GM23338 (cell line): Measurements from ENCODE around the gene OR1L6. TPM values are rescaled to one million over a fixed set of nuclear protein-coding genes. Genes with fewer than 3 reads are reported as not detected.

Source experiments
- ATAC-seq: fragments of 200-7000 bp; cut with Tn5 transposase; 3 replicates; pipeline ENCODE4 v1.9.1; 2020
- DNase-seq: peaks from one replicate; pipeline ENCODE4 v3.0.0-alpha.2; 2015; ENCODE audit warnings: low spot score
- H2AFZ ChIP-seq: fragments of 200-600 bp; sonication (generic); 2 replicates; pipeline ENCODE4 v1.8.0; 2016; ENCODE audit warnings: antibody characterized with exemption, mild to moderate bottlenecking, moderate library complexity
- H3F3A ChIP-seq: fragments of 200-600 bp; sonication (generic); replicated peaks from 2 replicates; pipeline ENCODE4 v1.8.0; 2017; ENCODE audit warnings: antibody characterized with exemption, mixed run types, low read depth
- H3K27ac ChIP-seq: fragments of 200-600 bp; sonication (generic); 2 replicates; pipeline ENCODE4 v1.6.1; 2016; ENCODE audit warnings: low read depth
- H3K27me3 ChIP-seq: fragments of 200-600 bp; sonication (generic); 2 replicates; pipeline ENCODE4 v1.8.0; 2016; ENCODE audit warnings: mild to moderate bottlenecking, mixed run types, moderate library complexity; ENCODE audit not compliant: insufficient read depth
- H3K36me3 ChIP-seq: fragments of 200-600 bp; sonication (generic); 2 replicates; pipeline ENCODE4 v1.8.0; 2016; ENCODE audit warnings: mild to moderate bottlenecking; ENCODE audit not compliant: insufficient read depth
- H3K4me1 ChIP-seq: fragments of 200-600 bp; sonication (generic); 2 replicates; pipeline ENCODE4 v1.8.0; 2016; ENCODE audit warnings: mild to moderate bottlenecking, moderate library complexity; ENCODE audit not compliant: insufficient read depth
- H3K4me2 ChIP-seq: fragments of 200-600 bp; sonication (generic); 2 replicates; pipeline ENCODE4 v1.7.1; 2017; ENCODE audit warnings: mixed run types
- H3K4me3 ChIP-seq: fragments of 200-600 bp; sonication (generic); 2 replicates; pipeline ENCODE4 v1.6.1; 2016; ENCODE audit warnings: mixed run types
- H3K79me2 ChIP-seq: fragments of 200-600 bp; sonication (generic); replicated peaks from 2 replicates; pipeline ENCODE4 v1.8.0; 2017; ENCODE audit warnings: mild to moderate bottlenecking; ENCODE audit not compliant: insufficient read depth
- H3K9me2 ChIP-seq: fragments of 200-600 bp; sonication (generic); 2 replicates; pipeline ENCODE4 v1.8.0; 2017; ENCODE audit not compliant: insufficient read depth
- H4K20me1 ChIP-seq: fragments of 200-600 bp; sonication (generic); replicated peaks from 2 replicates; pipeline ENCODE4 v1.8.0; 2017; ENCODE audit warnings: mild to moderate bottlenecking; ENCODE audit not compliant: insufficient read depth
- H3K27ac Mint-ChIP-seq: 2 replicates; pipeline ENCODE4 v1.8.0; 2020; ENCODE audit warnings: inconsistent platforms, mild to moderate bottlenecking, moderate library complexity, mixed read lengths
- H3K27me3 Mint-ChIP-seq: 3 replicates; pipeline ENCODE4 v1.8.0; 2022; ENCODE audit warnings: low read depth, mild to moderate bottlenecking, moderate library complexity, mixed read lengths, inconsistent platforms; ENCODE audit not compliant: insufficient read depth, poor library complexity
- H3K36me3 Mint-ChIP-seq: 3 replicates; pipeline ENCODE4 v1.8.0; 2021; ENCODE audit warnings: low read depth, mild to moderate bottlenecking, inconsistent platforms, moderate library complexity, mixed read lengths
- H3K4me1 Mint-ChIP-seq: 3 replicates; pipeline ENCODE4 v1.8.0; 2020; ENCODE audit warnings: mild to moderate bottlenecking, inconsistent platforms, mixed read lengths
- H3K4me3 Mint-ChIP-seq: 3 replicates; pipeline ENCODE4 v1.8.0; 2021; ENCODE audit warnings: moderate library complexity, mild to moderate bottlenecking, inconsistent platforms, mixed read lengths
- H3K9me3 Mint-ChIP-seq: 3 replicates; pipeline ENCODE4 v1.8.0; 2020; ENCODE audit warnings: moderate library complexity, mild to moderate bottlenecking, inconsistent platforms, mixed read lengths
- CREB1 ChIP-seq: fragments of 250-450 bp; sonication (Bioruptor Pico); IDR thresholded peaks from 2 replicates; pipeline ENCODE4 v1.5.0; 2020; ENCODE audit warnings: low read depth, mild to moderate bottlenecking, moderate library complexity
- EZH2 ChIP-seq: fragments of 200-600 bp; sonication (generic); IDR thresholded peaks from one replicate; pipeline ENCODE4 v1.8.0; 2017; ENCODE audit warnings: antibody characterized with exemption, mild to moderate bottlenecking, low read depth; ENCODE audit not compliant: unreplicated experiment
- JUNB ChIP-seq: IDR thresholded peaks from one replicate; pipeline ENCODE4 v1.6.1; 2016; ENCODE audit warnings: antibody characterized with exemption; ENCODE audit not compliant: unreplicated experiment
- NANOG ChIP-seq: IDR thresholded peaks from 2 replicates; pipeline ENCODE4 v1.6.1; 2016; ENCODE audit warnings: antibody characterized with exemption, borderline replicate concordance
- POLR2AphosphoS5 ChIP-seq: IDR thresholded peaks from 2 replicates; pipeline ENCODE4 v1.6.1; 2016; ENCODE audit warnings: antibody characterized with exemption, low read depth
- REST ChIP-seq: IDR thresholded peaks from one replicate; pipeline ENCODE4 v1.6.1; 2018; ENCODE audit warnings: antibody characterized with exemption; ENCODE audit not compliant: unreplicated experiment
- ZNF114 ChIP-seq: fragments of 250-450 bp; sonication (Bioruptor Pico); IDR thresholded peaks from 2 replicates; pipeline ENCODE4 v1.5.0; 2020; ENCODE audit warnings: mild to moderate bottlenecking, moderate library complexity
- ZNF331 ChIP-seq: fragments of 250-450 bp; sonication (Bioruptor Pico); IDR thresholded peaks from 2 replicates; pipeline ENCODE4 v1.5.0; 2020; ENCODE audit warnings: low read depth, mild to moderate bottlenecking, moderate library complexity
- polyA plus RNA-seq: library from polyadenylated mRNA; unstranded; fragments of >200 nt; fragmentation: Nextera tagmentation; extraction: Ambion mirVana; gene quantifications from 2 replicates; pipeline ENCODE4 v1.2.1, GENCODE V29; 2016
- total RNA-seq: library from RNA; depleted of rRNA; stranded (reverse); fragments of >200 nt; shearing (Covaris generic); gene quantifications from 2 replicates; pipeline ENCODE4 v1.2.3, GENCODE V29; 2014
- TF ChIP-seq, protein P1 (sequence below), 2 experiments: fragments of 200-600 bp in 1 of 2; sonication (generic) in 1 of 2; conservative IDR thresholded peaks; 2 replicates each; pipeline versions ENCODE4 v1.5.1 to v1.6.1; 2016 to 2017; ENCODE audit warnings: antibody characterized with exemption in 2 of 2, low read depth in 2 of 2, mild to moderate bottlenecking in 2 of 2, moderate library complexity in 1 of 2
- TF ChIP-seq, protein P2 (sequence below): IDR thresholded peaks from 2 replicates; pipeline ENCODE4 v1.6.1; 2016; ENCODE audit warnings: antibody characterized with exemption

OR1L6 gene
- total and polyA plus RNA-seq, 2 experiments from 2014 or later = not detected

DNA sequence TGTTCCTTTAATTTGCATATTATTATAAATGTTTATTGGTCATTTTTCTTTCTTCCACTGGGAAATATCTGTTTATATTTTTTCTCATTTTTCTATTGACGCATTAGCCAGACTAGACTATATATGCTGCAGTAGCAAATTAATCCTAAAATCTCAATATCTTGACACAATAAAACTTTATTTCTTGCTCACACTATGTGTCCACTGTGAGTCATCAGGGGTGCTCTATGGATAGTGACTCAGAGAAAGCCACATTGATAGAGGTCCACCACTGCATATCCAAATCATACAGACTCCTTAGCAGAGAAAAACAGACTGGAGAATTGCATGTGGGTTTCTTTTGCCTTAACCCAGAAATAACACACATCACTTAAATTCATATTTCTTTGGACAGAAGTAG, 46.4 kb upstream of the OR1L6 start:
- Mint-ChIP-seq H3K27me3 (peaks cover 1% of the 10 kb centered on the region), H3K36me3 (peaks cover under 1% of the 10 kb centered on the region; the same call in 2 of the 3 replicates)

More for the DNA sequence above, 46.4 kb upstream of the OR1L6 start:
- no peaks in the 10 kb centered on the region for H3K4me1 Mint-ChIP-seq
- Histone ChIP-seq H3K36me3 (no peaks in the 10 kb centered on the region), H4K20me1 (no peaks in the 10 kb centered on the region), H3K27ac (no peak overlapping the region), H2AFZ (no peak overlapping the region), H3K79me2 (no peaks in the 10 kb centered on the region), H3K4me2 (no peak overlapping the region), H3F3A (no peaks in the 10 kb centered on the region), H3K9me2 (no peaks in the 10 kb centered on the region), H3K27me3 (no peaks in the 10 kb centered on the region), H3K4me3 (no peak overlapping the region), H3K4me1 (no peaks in the 10 kb centered on the region)
- no peak for DNase-seq
- no peak for ATAC-seq
- H3K9me3 Mint-ChIP-seq = peaks cover 57% of the 10 kb centered on the region
- TF ChIP-seq, protein P1, sequence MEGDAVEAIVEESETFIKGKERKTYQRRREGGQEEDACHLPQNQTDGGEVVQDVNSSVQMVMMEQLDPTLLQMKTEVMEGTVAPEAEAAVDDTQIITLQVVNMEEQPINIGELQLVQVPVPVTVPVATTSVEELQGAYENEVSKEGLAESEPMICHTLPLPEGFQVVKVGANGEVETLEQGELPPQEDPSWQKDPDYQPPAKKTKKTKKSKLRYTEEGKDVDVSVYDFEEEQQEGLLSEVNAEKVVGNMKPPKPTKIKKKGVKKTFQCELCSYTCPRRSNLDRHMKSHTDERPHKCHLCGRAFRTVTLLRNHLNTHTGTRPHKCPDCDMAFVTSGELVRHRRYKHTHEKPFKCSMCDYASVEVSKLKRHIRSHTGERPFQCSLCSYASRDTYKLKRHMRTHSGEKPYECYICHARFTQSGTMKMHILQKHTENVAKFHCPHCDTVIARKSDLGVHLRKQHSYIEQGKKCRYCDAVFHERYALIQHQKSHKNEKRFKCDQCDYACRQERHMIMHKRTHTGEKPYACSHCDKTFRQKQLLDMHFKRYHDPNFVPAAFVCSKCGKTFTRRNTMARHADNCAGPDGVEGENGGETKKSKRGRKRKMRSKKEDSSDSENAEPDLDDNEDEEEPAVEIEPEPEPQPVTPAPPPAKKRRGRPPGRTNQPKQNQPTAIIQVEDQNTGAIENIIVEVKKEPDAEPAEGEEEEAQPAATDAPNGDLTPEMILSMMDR (conservative IDR thresholded peaks at IDR 0.05; ENCODE audit: low read depth in 2 of 2) = no peak
- TF ChIP-seq ZNF114 = no peak
- TF ChIP-seq ZNF331 (CRISPR knock-in tag) = no peak
- TF ChIP-seq NANOG = no peak
- TF ChIP-seq JUNB = no peak
- no peak for TF ChIP-seq EZH2
- no peak for TF ChIP-seq REST
- no peak for TF ChIP-seq CREB1 (CRISPR knock-in tag)
- TF ChIP-seq, protein P2, sequence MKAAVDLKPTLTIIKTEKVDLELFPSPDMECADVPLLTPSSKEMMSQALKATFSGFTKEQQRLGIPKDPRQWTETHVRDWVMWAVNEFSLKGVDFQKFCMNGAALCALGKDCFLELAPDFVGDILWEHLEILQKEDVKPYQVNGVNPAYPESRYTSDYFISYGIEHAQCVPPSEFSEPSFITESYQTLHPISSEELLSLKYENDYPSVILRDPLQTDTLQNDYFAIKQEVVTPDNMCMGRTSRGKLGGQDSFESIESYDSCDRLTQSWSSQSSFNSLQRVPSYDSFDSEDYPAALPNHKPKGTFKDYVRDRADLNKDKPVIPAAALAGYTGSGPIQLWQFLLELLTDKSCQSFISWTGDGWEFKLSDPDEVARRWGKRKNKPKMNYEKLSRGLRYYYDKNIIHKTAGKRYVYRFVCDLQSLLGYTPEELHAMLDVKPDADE = no peak
- TF ChIP-seq POLR2AphosphoS5 = no peak
- H3K27ac Mint-ChIP-seq = no peak overlapping the region
- H3K4me3 Mint-ChIP-seq = no peak overlapping the region
